PC-3 (cell line): Measurements from ENCODE around the gene IFFO2. TPM values are rescaled to one million over a fixed set of nuclear protein-coding genes. Genes with fewer than 3 reads are reported as not detected.

Experiments used
- ATAC-seq: fragments of 200-7000 bp; cut with Tn5 transposase; 2 replicates; pipeline ENCODE4 v1.9.1; 2020; ENCODE audit warnings: mild to moderate bottlenecking, moderate library complexity
- BruUV-seq: library from RNA; stranded (reverse); fragments of 400-500 nt; replicated peaks from 2 replicates; lab custom pipeline; 2021; lab: Mats Ljungman, UMichigan
- CTCF ChIA-PET: fragments of 300-600 bp; sonication (Branson Sonifier 250); formaldehyde crosslinking; loops from one replicate; lab custom pipeline; 2022; ENCODE audit warnings: antibody characterized with exemption; lab: Charles Lee
- POLR2A ChIA-PET: fragments of 300-600 bp; sonication (Branson Sonifier 250); formaldehyde crosslinking; loops from one replicate; lab custom pipeline; 2022; ENCODE audit warnings: antibody characterized with exemption; ENCODE audit not compliant: unreplicated experiment; lab: Charles Lee
- DNase-seq: peaks from one replicate; pipeline ENCODE4 v3.0.0-alpha.2; 2015
- H2AFZ ChIP-seq: fragments of 300-600 bp; sonication (generic); 2 replicates; pipeline ENCODE4 v1.6.0; 2016; ENCODE audit warnings: antibody characterized with exemption, low read length
- H3F3A ChIP-seq: fragments of 300-600 bp; sonication (generic); one replicate; pipeline ENCODE4 v1.6.0; 2017; ENCODE audit warnings: antibody characterized with exemption, low read length, control low read depth, mild to moderate bottlenecking; ENCODE audit not compliant: unreplicated experiment
- H3K27ac ChIP-seq: fragments of 300-600 bp; sonication (generic); 2 replicates; pipeline ENCODE4 v1.5.1; 2016; ENCODE audit warnings: mild to moderate bottlenecking, low read length
- H3K27me3 ChIP-seq: fragments of 300-600 bp; sonication (generic); 2 replicates; pipeline ENCODE4 v1.6.1; 2016; ENCODE audit warnings: low read length, mixed read lengths
- H3K36me3 ChIP-seq: fragments of 300-600 bp; sonication (generic); 2 replicates; pipeline ENCODE4 v1.6.1; 2016; ENCODE audit warnings: low read depth, mixed run types, low read length, mixed read lengths
- H3K4me1 ChIP-seq: fragments of 300-600 bp; sonication (generic); 2 replicates; pipeline ENCODE4 v1.5.1; 2016; ENCODE audit warnings: low read length; ENCODE audit not compliant: insufficient read depth
- H3K4me2 ChIP-seq: fragments of 300-600 bp; sonication (generic); 2 replicates; pipeline ENCODE4 v1.6.0; 2016; ENCODE audit warnings: low read length
- H3K4me3 ChIP-seq: fragments of 300-600 bp; sonication (generic); 2 replicates; pipeline ENCODE4 v1.5.1; 2016; ENCODE audit warnings: mild to moderate bottlenecking, low read length, mixed read lengths
- H3K79me2 ChIP-seq: fragments of 300-600 bp; sonication (generic); 2 replicates; pipeline ENCODE4 v1.6.1; 2017; ENCODE audit warnings: low read length, mixed read lengths
- H3K9ac ChIP-seq: fragments of 300-600 bp; sonication (generic); 2 replicates; pipeline ENCODE4 v1.6.0; 2016; ENCODE audit warnings: mild to moderate bottlenecking, low read length
- H3K9me2 ChIP-seq: fragments of 300-600 bp; sonication (generic); replicated peaks from 2 replicates; pipeline ENCODE4 v1.6.1; 2016; ENCODE audit warnings: mixed run types, low read length, mixed read lengths
- H3K9me3 ChIP-seq: fragments of 300-600 bp; sonication (generic); 2 replicates; pipeline ENCODE4 v1.6.1; 2016; ENCODE audit warnings: low read length, mixed read lengths
- H4K20me1 ChIP-seq: fragments of 300-600 bp; sonication (generic); 2 replicates; pipeline ENCODE4 v1.6.1; 2016; ENCODE audit warnings: low read length, mixed read lengths
- EZH2 ChIP-seq: fragments of 300-600 bp; sonication (generic); IDR thresholded peaks from one replicate; pipeline ENCODE4 v1.6.1; 2017; ENCODE audit warnings: antibody characterized with exemption, mild to moderate bottlenecking, low read length; ENCODE audit not compliant: unreplicated experiment
- EZH2phosphoT487 ChIP-seq: fragments of 300-600 bp; sonication (generic); IDR thresholded peaks from 2 replicates; pipeline ENCODE4 v1.6.1; 2018; ENCODE audit warnings: mild to moderate bottlenecking, antibody characterized with exemption, low read length, borderline replicate concordance
- intact Hi-C: fragments of 100-400 bp; cut with micrococcal nuclease; formaldehyde crosslinking; loops from 2 replicates; pipeline ENCODE4 v1.9.0; 2023
- total RNA-seq: library from RNA; depleted of rRNA; stranded (reverse); fragments of >200 nt; gene quantifications from 2 replicates; pipeline ENCODE4 v1.2.3, GENCODE V29; 2014
- TF ChIP-seq, protein P1 (sequence below): fragments of 300-600 bp; sonication (generic); conservative IDR thresholded peaks from 2 replicates; pipeline ENCODE4 v1.5.1; 2017; ENCODE audit warnings: antibody characterized with exemption, low read depth, mild to moderate bottlenecking, low read length

The IFFO2 gene
- total RNA-seq, 1 experiment from 2014 or later = 30.7 TPM

DNA sequence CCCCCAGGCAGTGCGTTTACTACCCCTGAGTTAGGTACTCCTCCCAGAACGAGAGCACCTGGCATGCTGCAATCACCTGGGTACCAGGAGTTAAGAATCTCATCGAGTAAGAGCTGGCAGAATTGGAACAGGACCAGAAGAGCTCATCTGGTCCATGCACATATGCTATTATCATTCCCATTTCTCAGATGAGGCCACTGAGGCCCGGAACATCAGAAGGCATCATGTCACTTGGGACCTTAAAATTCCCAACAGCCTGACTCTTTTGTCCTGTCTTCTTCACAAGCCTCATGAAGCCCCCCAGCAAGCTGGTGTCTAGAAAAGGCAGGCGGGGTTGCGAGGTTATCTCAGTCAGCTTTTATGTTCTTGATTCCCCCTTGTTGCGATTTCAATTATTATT, 13.9 kb upstream of the IFFO2 start:
- intact Hi-C loops = loop anchor here (5.0 kb wide), 1 partner anchor 127 kb away; no protein-coding TSS in a partner anchor
- Histone ChIP-seq H3K9me2 (no peaks in the 10 kb centered on the region), H3K4me1 (peaks cover 24% of the 10 kb centered on the region), H3K9ac (no peak overlapping the region), H2AFZ (no peak overlapping the region), H3K79me2 (no peaks in the 10 kb centered on the region), H3F3A (no peaks in the 10 kb centered on the region), H3K9me3 (no peaks in the 10 kb centered on the region), H3K27ac (no peak overlapping the region), H4K20me1 (no peaks in the 10 kb centered on the region), H3K27me3 (no peaks in the 10 kb centered on the region), H3K36me3 (no peaks in the 10 kb centered on the region), H3K4me2 (no peak overlapping the region), H3K4me3 (no peak overlapping the region)
- CTCF ChIA-PET = interaction anchor here (0.5 kb wide), 1 partner anchor 57 kb away, joined by 5 read pairs; no protein-coding TSS in a partner anchor
- DNase-seq = no peak
- ATAC-seq = no peak
- TF ChIP-seq EZH2 (no peak), EZH2phosphoT487 (no peak)
- TF ChIP-seq, protein P1, sequence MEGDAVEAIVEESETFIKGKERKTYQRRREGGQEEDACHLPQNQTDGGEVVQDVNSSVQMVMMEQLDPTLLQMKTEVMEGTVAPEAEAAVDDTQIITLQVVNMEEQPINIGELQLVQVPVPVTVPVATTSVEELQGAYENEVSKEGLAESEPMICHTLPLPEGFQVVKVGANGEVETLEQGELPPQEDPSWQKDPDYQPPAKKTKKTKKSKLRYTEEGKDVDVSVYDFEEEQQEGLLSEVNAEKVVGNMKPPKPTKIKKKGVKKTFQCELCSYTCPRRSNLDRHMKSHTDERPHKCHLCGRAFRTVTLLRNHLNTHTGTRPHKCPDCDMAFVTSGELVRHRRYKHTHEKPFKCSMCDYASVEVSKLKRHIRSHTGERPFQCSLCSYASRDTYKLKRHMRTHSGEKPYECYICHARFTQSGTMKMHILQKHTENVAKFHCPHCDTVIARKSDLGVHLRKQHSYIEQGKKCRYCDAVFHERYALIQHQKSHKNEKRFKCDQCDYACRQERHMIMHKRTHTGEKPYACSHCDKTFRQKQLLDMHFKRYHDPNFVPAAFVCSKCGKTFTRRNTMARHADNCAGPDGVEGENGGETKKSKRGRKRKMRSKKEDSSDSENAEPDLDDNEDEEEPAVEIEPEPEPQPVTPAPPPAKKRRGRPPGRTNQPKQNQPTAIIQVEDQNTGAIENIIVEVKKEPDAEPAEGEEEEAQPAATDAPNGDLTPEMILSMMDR = no peak
- BruUV-seq = no TSS peak
- POLR2A ChIA-PET = no interaction called here

GRCh38 chr1:18967066-18967690, 10.7 kb upstream of the IFFO2 start:
- POLR2A ChIA-PET = interaction anchor here (0.6 kb wide), 1 partner anchor 85 kb away, joined by 7 read pairs; no protein-coding TSS in a partner anchor
- H3K27me3 ChIP-seq = no peaks in the 10 kb centered on the region
- H2AFZ ChIP-seq = no peak overlapping the region
- H3K79me2 ChIP-seq = no peaks in the 10 kb centered on the region
- H3F3A ChIP-seq = no peaks in the 10 kb centered on the region
- peaks cover 23% of the 10 kb centered on the region for H3K4me1 ChIP-seq
- CTCF ChIA-PET = no interaction called here
- BruUV-seq = no TSS peak
- no peak overlapping the region for H3K9ac ChIP-seq
- TF ChIP-seq, protein P1 = no peak
- TF ChIP-seq EZH2phosphoT487 (no peak), EZH2 (no peak)
- H3K4me2 ChIP-seq = no peak overlapping the region
- H3K27ac ChIP-seq = no peak overlapping the region
- H4K20me1 ChIP-seq = no peaks in the 10 kb centered on the region
- H3K9me3 ChIP-seq = no peaks in the 10 kb centered on the region
- H3K9me2 ChIP-seq = no peaks in the 10 kb centered on the region
- H3K4me3 ChIP-seq = no peak overlapping the region
- intact Hi-C loops = no loop called here
- DNase-seq (no peak), ATAC-seq (no peak)
- H3K36me3 ChIP-seq = no peaks in the 10 kb centered on the region
